Vagina (tissue), 2 donors: ENCODE measurements around the gene AJAP1. TPM values are rescaled to one million over a fixed set of nuclear protein-coding genes. Genes with fewer than 3 reads are reported as not detected.

Experiments
- DNase-seq, 2 donors: peaks; one replicate each; pipeline ENCODE4 v3.0.0-alpha.2; 2017; ENCODE audit errors: extremely low spot score in 2 of 2
- H3K27ac ChIP-seq: fragments of 200-600 bp; sonication (generic); one replicate; pipeline ENCODE4 v1.5.1; 2019
- H3K27me3 ChIP-seq: fragments of 200-600 bp; sonication (generic); one replicate; pipeline ENCODE4 v1.5.1; 2019
- H3K36me3 ChIP-seq, 2 donors: fragments of 200-600 bp; sonication (generic); one replicate each; pipeline ENCODE4 v1.5.1; 2017 to 2019
- H3K4me1 ChIP-seq: fragments of 200-600 bp; sonication (generic); one replicate; pipeline ENCODE4 v1.5.1; 2019
- H3K4me3 ChIP-seq, 2 donors: fragments of 200-600 bp; sonication (generic); 1 replicate in 1 of 2; 2 replicates in 1 of 2; pipeline ENCODE4 v1.5.1; 2016 to 2019
- H3K9me3 ChIP-seq: fragments of 200-600 bp; sonication (generic); one replicate; pipeline ENCODE4 v1.5.1; 2019
- CTCF ChIP-seq, 3 experiments: fragments of 450-650 bp in 2 of 3; fragments of 200-600 bp in 1 of 3; sonication (generic) in 1 of 3; IDR thresholded peaks; one replicate each; pipeline ENCODE4 v1.5.1; 2017 to 2019; ENCODE audit warnings: antibody characterized with exemption in 3 of 3, mild to moderate bottlenecking in 2 of 3, moderate library complexity in 2 of 3
- POLR2A ChIP-seq, 2 donors: fragments of 450-650 bp; IDR thresholded peaks; one replicate each; pipeline ENCODE4 v1.6.1; 2017; ENCODE audit warnings: antibody characterized with exemption in 2 of 2, mild to moderate bottlenecking in 2 of 2, moderate library complexity in 2 of 2
- POLR2AphosphoS5 ChIP-seq, 2 donors: sonication (generic); formaldehyde crosslinking; IDR thresholded peaks; one replicate each; pipeline ENCODE4 v1.9.0; 2017; ENCODE audit warnings: antibody characterized with exemption in 2 of 2, mild to moderate bottlenecking in 2 of 2, low read depth in 1 of 2; ENCODE audit not compliant: insufficient read depth in 1 of 2
- intact Hi-C: fragments of 100-400 bp; cut with DNase I; formaldehyde crosslinking; loops from one replicate; pipeline ENCODE4 v1.15.1; 2023
- total RNA-seq: library from RNA; depleted of rRNA; stranded (reverse); fragments of >200 nt; gene quantifications from one replicate; pipeline ENCODE4 v1.2.3, GENCODE V29; 2016

AJAP1 gene
- total RNA-seq, 1 donor from 2014 or later, result 1.7 TPM

DNA sequence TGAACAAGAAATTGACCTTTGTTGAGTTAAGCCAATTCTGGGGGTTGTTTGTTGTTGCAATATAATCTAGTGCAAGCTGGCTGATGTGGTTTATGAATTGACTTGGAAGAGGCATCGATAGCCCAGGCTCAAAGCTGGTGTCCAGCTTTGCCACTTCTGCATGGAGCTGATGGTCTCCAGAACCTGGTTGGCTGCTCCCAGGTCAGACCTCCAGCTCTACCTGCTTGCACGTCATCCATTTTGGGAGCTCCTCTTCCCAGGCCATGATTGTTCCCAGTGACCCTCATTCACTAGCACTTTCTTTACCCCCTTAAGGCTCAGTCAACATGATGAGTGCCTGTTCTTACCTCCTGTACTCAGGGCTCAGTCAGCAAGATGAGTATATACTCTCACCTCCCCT, 5.8 kb upstream of the AJAP1 start:
- intact Hi-C loops, result no loop called here
- no peaks in the 10 kb centered on the region for H3K27me3 ChIP-seq
- H3K4me3 ChIP-seq, result no peak overlapping the region
- peaks cover 5% of the 10 kb centered on the region for H3K4me1 ChIP-seq
- DNase-seq, result no peak
- TF ChIP-seq POLR2AphosphoS5 (IDR thresholded peaks at IDR 0.05; ENCODE audit: insufficient read depth in 1 of 2, low read depth in 1 of 2), result no peak
- no peak for TF ChIP-seq CTCF (IDR thresholded peaks at IDR 0.05)
- TF ChIP-seq POLR2A (IDR thresholded peaks at IDR 0.05), result no peak
- no peak overlapping the region for H3K27ac ChIP-seq
- H3K36me3 ChIP-seq, result no peaks in the 10 kb centered on the region
- H3K9me3 ChIP-seq, result no peaks in the 10 kb centered on the region

DNA sequence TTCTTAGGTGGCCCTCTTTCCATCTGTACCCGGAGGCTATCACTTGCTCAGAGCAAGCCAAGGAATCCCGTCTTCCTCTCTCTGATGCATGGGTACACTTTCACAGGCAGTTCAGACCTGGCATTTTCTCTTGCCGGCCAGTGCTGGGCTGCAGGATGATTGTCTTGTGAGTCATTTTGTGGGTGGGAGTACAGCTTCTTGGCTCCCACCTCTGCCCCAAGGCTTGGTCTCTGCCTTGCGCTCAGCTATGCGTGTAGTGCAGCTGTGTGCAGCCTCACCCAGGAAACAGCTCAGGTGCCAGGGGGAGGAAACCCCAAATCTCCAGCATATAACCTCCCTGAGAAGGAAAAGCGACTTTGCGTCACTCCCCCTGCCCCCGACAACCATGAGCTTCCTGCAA, 3.9 kb upstream of the AJAP1 start:
- Histone ChIP-seq H3K27me3 (no peaks in the 10 kb centered on the region), H3K4me3 (no peak overlapping the region), H3K4me1 (peaks cover 5% of the 10 kb centered on the region), H3K27ac (no peak overlapping the region), H3K9me3 (no peaks in the 10 kb centered on the region), H3K36me3 (no peaks in the 10 kb centered on the region)
- no peak for DNase-seq
- intact Hi-C loops, result no loop called here
- no peak for TF ChIP-seq POLR2A (IDR thresholded peaks at IDR 0.05)
- TF ChIP-seq POLR2AphosphoS5 (IDR thresholded peaks at IDR 0.05; ENCODE audit: insufficient read depth in 1 of 2, low read depth in 1 of 2), result no peak
- no peak for TF ChIP-seq CTCF (IDR thresholded peaks at IDR 0.05)

GRCh38 chr1:4650981-4651380, 3.4 kb upstream of the AJAP1 start:
- intact Hi-C loops, result no loop called here
- Histone ChIP-seq H3K36me3 (no peaks in the 10 kb centered on the region), H3K27me3 (no peaks in the 10 kb centered on the region), H3K27ac (no peak overlapping the region), H3K4me3 (no peak overlapping the region), H3K9me3 (no peaks in the 10 kb centered on the region), H3K4me1 (peaks cover 7% of the 10 kb centered on the region)
- DNase-seq, result no peak
- TF ChIP-seq POLR2AphosphoS5 (IDR thresholded peaks at IDR 0.05; ENCODE audit: insufficient read depth in 1 of 2, low read depth in 1 of 2) (no peak), POLR2A (IDR thresholded peaks at IDR 0.05) (no peak), CTCF (IDR thresholded peaks at IDR 0.05) (no peak)

- H3K4me3 ChIP-seq, result no peak overlapping the region
- H3K4me1 ChIP-seq, result peaks cover 13% of the 10 kb centered on the region
- no peaks in the 10 kb centered on the region for H3K27me3 ChIP-seq
- no peaks in the 10 kb centered on the region for H3K36me3 ChIP-seq
- intact Hi-C loops, result no loop called here
- no peak overlapping the region for H3K27ac ChIP-seq
- TF ChIP-seq POLR2AphosphoS5 (IDR thresholded peaks at IDR 0.05; ENCODE audit: insufficient read depth in 1 of 2, low read depth in 1 of 2) (no peak), CTCF (IDR thresholded peaks at IDR 0.05) (peak; percentile 60 to 93 (median 68)), POLR2A (IDR thresholded peaks at IDR 0.05) (no peak)
- no peaks in the 10 kb centered on the region for H3K9me3 ChIP-seq
- no peak for DNase-seq
Measured at GRCh38 chr1:4652631-4653327, 1.6 kb upstream of the AJAP1 start.

DNA sequence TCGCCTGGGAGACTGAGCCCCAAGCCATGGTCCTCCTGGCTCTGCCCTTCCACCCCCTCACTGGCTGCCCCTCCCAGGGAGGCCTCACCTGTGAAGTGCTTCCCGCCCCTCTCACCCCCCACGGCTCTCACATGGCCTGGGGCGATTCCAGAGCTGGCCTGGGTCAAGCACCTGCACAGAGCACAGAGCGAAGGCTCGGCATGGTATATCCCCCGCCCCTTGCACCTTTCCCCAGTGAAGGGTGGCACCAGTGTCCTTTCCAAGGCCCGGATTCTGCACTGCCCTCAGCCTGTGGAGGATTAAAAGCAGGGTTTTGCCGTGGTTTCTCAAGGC, 1.1 kb upstream of the AJAP1 start:
- no peaks in the 10 kb centered on the region for H3K36me3 ChIP-seq
- TF ChIP-seq CTCF (IDR thresholded peaks at IDR 0.05) (no peak), POLR2A (IDR thresholded peaks at IDR 0.05) (no peak), POLR2AphosphoS5 (IDR thresholded peaks at IDR 0.05; ENCODE audit: insufficient read depth in 1 of 2, low read depth in 1 of 2) (no peak)
- no peak for DNase-seq
- H3K4me3 ChIP-seq, result no peak overlapping the region
- intact Hi-C loops, result no loop called here
- H3K4me1 ChIP-seq, result peaks cover 13% of the 10 kb centered on the region
- no peak overlapping the region for H3K27ac ChIP-seq
- no peaks in the 10 kb centered on the region for H3K9me3 ChIP-seq
- no peaks in the 10 kb centered on the region for H3K27me3 ChIP-seq
